HepG2 (cell line): ENCODE measurements around the gene TMEM50B. TPM values are rescaled to one million over a fixed set of nuclear protein-coding genes. Genes with fewer than 3 reads are reported as not detected.
A peak's percentile ranks its signal among the peaks of the same experiment; 100 is the strongest.

Experiments used
- AGO1 ChIP-seq: fragments of 200-400 bp; formaldehyde crosslinking; IDR thresholded peaks from 2 replicates; pipeline ENCODE4 v1.6.1; 2017; ENCODE audit warnings: mild to moderate bottlenecking, low read depth, low read length, moderate library complexity; ENCODE audit not compliant: poor library complexity, severe bottlenecking
- ATF7-NPFF ChIP-seq: sonication (generic); formaldehyde crosslinking; IDR thresholded peaks from 2 replicates; pipeline ENCODE4 v1.8.1; 2023; ENCODE audit warnings: mild to moderate bottlenecking, low read depth, missing genetic modification reagents, moderate library complexity
- DNMT1 ChIP-seq: sonication (generic); formaldehyde crosslinking; IDR thresholded peaks from 2 replicates; pipeline ENCODE4 v1.5.1; 2020; ENCODE audit warnings: mild to moderate bottlenecking, missing genetic modification reagents
- EZH2 ChIP-seq: conservative IDR thresholded peaks from 2 replicates; pipeline ENCODE4 v1.6.1; 2012; ENCODE audit warnings: mild to moderate bottlenecking, low read depth, low read length, moderate library complexity
- KDM6A ChIP-seq: IDR thresholded peaks from 2 replicates; pipeline ENCODE4 v1.6.1; 2016; ENCODE audit warnings: low read depth
- KLF12 ChIP-seq: sonication (generic); formaldehyde crosslinking; IDR thresholded peaks from 2 replicates; pipeline ENCODE4 v1.4.0; 2020; ENCODE audit warnings: missing genetic modification reagents, borderline replicate concordance
- KLF9 ChIP-seq: IDR thresholded peaks from 2 replicates; pipeline ENCODE4 v1.6.1; 2016; ENCODE audit warnings: low read depth
- NFE2 ChIP-seq: sonication (generic); formaldehyde crosslinking; IDR thresholded peaks from 2 replicates; pipeline ENCODE4 v1.4.0; 2020; ENCODE audit warnings: missing genetic modification reagents
- NR1H2 ChIP-seq: sonication (generic); formaldehyde crosslinking; IDR thresholded peaks from 2 replicates; pipeline ENCODE4 v1.8.1; 2022; ENCODE audit warnings: low read depth, missing genetic modification reagents, borderline replicate concordance
- PAWR ChIP-seq: sonication (generic); formaldehyde crosslinking; IDR thresholded peaks from 2 replicates; pipeline ENCODE4 v1.4.0; 2020; ENCODE audit warnings: missing genetic modification reagents, mild to moderate bottlenecking, borderline replicate concordance
- PITX1 ChIP-seq: sonication (generic); formaldehyde crosslinking; IDR thresholded peaks from 2 replicates; pipeline ENCODE4 v1.5.1; 2020; ENCODE audit warnings: mild to moderate bottlenecking, missing genetic modification reagents
- PLRG1 ChIP-seq: fragments of 450-650 bp; conservative IDR thresholded peaks from 2 replicates; pipeline ENCODE4 v1.6.1; 2016
- SIN3A ChIP-seq: IDR thresholded peaks from 2 replicates; pipeline ENCODE4 v1.6.1; 2011; ENCODE audit warnings: low read depth, mild to moderate bottlenecking, control low read depth, low read length, borderline replicate concordance
- SIX4 ChIP-seq: sonication (generic); formaldehyde crosslinking; IDR thresholded peaks from 2 replicates; pipeline ENCODE4 v1.4.0; 2020; ENCODE audit warnings: missing genetic modification reagents
- SMAD1 ChIP-seq: sonication (generic); formaldehyde crosslinking; IDR thresholded peaks from 2 replicates; pipeline ENCODE4 v1.4.0; 2020; ENCODE audit warnings: missing genetic modification reagents, low read depth, mild to moderate bottlenecking, borderline replicate concordance
- ZFP1 ChIP-seq: IDR thresholded peaks from 2 replicates; pipeline ENCODE4 v1.6.1; 2016
- ZFP37 ChIP-seq: sonication (generic); formaldehyde crosslinking; IDR thresholded peaks from 2 replicates; pipeline ENCODE4 v1.4.0; 2020; ENCODE audit warnings: missing genetic modification reagents, borderline replicate concordance
- ZFY ChIP-seq: sonication (generic); formaldehyde crosslinking; IDR thresholded peaks from 2 replicates; pipeline ENCODE4 v1.4.0; 2020; ENCODE audit warnings: missing genetic modification reagents
- ZNF232 ChIP-seq: sonication (generic); formaldehyde crosslinking; IDR thresholded peaks from 2 replicates; pipeline ENCODE4 v1.4.0; 2020; ENCODE audit warnings: missing genetic modification reagents, borderline replicate concordance
- ZNF24 ChIP-seq: fragments of 450-650 bp; IDR thresholded peaks from 2 replicates; pipeline ENCODE4 v1.6.1; 2017; ENCODE audit warnings: antibody characterized with exemption, mild to moderate bottlenecking
- ZNF331 ChIP-seq: sonication (generic); formaldehyde crosslinking; IDR thresholded peaks from 2 replicates; pipeline ENCODE4 v1.4.0; 2020; ENCODE audit warnings: missing genetic modification reagents
- ZNF451 ChIP-seq: sonication (generic); formaldehyde crosslinking; IDR thresholded peaks from 2 replicates; pipeline ENCODE4 v1.5.0; 2020; ENCODE audit warnings: mild to moderate bottlenecking, missing genetic modification reagents
- polyA plus RNA-seq, 8 experiments: library from polyadenylated mRNA; depleted of rRNA in 3 of 8; stranded (reverse) in 7 of 8; unstranded in 1 of 8; fragments of >200 nt; fragmentation: Illumina TruSeq in 4 of 8; extraction: Trizol in 4 of 8; gene quantifications; 2 replicates each; pipeline versions ENCODE4 v1.2.1 to v1.2.3, GENCODE V29; 2011 to 2016; ENCODE audit warnings: low read depth in 4 of 8, missing spikeins in 1 of 8, mixed read lengths in 1 of 8; ENCODE audit not compliant: insufficient read depth in 1 of 8
- total RNA-seq, 5 experiments: library from RNA; depleted of rRNA; stranded (reverse); fragments of >200 nt; fragmentation: Illumina TruSeq; extraction: Trizol; gene quantifications; 2 replicates each; pipeline ENCODE4 v1.2.3, GENCODE V29; 2016; ENCODE audit warnings: low read depth in 1 of 5
- TF ChIP-seq, protein P1 (sequence below): sonication (generic); formaldehyde crosslinking; IDR thresholded peaks from 2 replicates; pipeline ENCODE4 v1.8.0; 2022; ENCODE audit warnings: mild to moderate bottlenecking, missing genetic modification reagents, moderate library complexity
- TF ChIP-seq, protein P2 (sequence below): sonication (generic); formaldehyde crosslinking; IDR thresholded peaks from 2 replicates; pipeline ENCODE4 v1.4.0; 2020; ENCODE audit warnings: missing genetic modification reagents
- TF ChIP-seq, protein P3 (sequence below): sonication (generic); formaldehyde crosslinking; IDR thresholded peaks from 2 replicates; pipeline ENCODE4 v1.4.0; 2020; ENCODE audit warnings: missing genetic modification reagents

Gene TMEM50B
- total and polyA plus RNA-seq, 2 of the 13 experiments (the other 11 are each of a cell fraction or from before 2014, with no cell fraction given): 29.9 to 46.3 TPM

DNA sequence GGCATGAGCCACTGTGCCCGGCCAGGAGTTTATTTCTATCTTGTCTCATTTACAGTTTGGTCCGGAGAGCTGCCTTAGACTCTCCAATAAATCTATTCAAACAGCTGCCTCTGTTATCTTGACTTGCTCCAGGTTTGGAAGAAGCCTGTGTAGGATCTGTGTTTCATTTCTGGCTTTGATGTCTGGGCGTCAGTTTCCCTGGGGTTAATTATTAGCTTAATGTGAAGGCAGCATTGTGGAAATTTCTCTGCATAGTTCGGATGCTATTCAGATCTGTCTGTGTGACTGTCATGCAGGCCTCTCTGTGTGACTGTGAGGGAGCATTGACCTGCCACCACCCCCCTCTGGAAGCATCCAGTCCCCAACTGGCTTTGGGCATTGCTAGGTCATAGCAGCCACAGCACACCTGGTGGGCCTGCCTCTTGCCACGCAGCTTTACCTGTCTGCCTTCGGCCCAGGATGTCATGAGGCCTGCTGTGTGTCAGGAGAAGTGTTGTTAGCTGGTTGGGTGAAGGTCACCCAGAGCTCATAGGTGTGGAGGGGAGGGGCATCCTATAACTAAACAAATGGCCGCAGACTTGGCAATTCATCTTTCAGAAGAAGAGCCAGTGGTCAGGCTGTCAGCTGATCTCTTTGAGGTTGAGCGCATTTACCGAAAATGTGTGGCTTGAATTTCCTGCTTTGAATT, 66.8 kb downstream of the TMEM50B start (continued):
- TF ChIP-seq NFE2: no peak
- no peak for TF ChIP-seq KLF12
- peak; percentile 18; the same call in 1 of the 2 replicates for TF ChIP-seq SIX4 (CRISPR knock-in tag)
- no peak; the same call in 1 of the 2 replicates for TF ChIP-seq ZNF232 (CRISPR knock-in tag)
- TF ChIP-seq ZNF331: no peak; the same call in 1 of the 2 replicates
- TF ChIP-seq DNMT1 (CRISPR knock-in tag): no peak
- no peak for TF ChIP-seq ATF7-NPFF
- peak; percentile 73; the same call in 1 of the 2 replicates for TF ChIP-seq SIN3A
- TF ChIP-seq, protein P1, sequence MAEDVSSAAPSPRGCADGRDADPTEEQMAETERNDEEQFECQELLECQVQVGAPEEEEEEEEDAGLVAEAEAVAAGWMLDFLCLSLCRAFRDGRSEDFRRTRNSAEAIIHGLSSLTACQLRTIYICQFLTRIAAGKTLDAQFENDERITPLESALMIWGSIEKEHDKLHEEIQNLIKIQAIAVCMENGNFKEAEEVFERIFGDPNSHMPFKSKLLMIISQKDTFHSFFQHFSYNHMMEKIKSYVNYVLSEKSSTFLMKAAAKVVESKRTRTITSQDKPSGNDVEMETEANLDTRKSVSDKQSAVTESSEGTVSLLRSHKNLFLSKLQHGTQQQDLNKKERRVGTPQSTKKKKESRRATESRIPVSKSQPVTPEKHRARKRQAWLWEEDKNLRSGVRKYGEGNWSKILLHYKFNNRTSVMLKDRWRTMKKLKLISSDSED (CRISPR knock-in tag): no peak
- no peak for TF ChIP-seq ZFP1
- 0 out of 2 replicates have a peak, but pooled peaks have one; percentile 28 for TF ChIP-seq ZNF451 (CRISPR knock-in tag)
- TF ChIP-seq KDM6A (CRISPR knock-in tag): peak; percentile 32; the same call in 1 of the 2 replicates
- no peak for TF ChIP-seq EZH2
- TF ChIP-seq ZNF24: no peak
- TF ChIP-seq, protein P2, sequence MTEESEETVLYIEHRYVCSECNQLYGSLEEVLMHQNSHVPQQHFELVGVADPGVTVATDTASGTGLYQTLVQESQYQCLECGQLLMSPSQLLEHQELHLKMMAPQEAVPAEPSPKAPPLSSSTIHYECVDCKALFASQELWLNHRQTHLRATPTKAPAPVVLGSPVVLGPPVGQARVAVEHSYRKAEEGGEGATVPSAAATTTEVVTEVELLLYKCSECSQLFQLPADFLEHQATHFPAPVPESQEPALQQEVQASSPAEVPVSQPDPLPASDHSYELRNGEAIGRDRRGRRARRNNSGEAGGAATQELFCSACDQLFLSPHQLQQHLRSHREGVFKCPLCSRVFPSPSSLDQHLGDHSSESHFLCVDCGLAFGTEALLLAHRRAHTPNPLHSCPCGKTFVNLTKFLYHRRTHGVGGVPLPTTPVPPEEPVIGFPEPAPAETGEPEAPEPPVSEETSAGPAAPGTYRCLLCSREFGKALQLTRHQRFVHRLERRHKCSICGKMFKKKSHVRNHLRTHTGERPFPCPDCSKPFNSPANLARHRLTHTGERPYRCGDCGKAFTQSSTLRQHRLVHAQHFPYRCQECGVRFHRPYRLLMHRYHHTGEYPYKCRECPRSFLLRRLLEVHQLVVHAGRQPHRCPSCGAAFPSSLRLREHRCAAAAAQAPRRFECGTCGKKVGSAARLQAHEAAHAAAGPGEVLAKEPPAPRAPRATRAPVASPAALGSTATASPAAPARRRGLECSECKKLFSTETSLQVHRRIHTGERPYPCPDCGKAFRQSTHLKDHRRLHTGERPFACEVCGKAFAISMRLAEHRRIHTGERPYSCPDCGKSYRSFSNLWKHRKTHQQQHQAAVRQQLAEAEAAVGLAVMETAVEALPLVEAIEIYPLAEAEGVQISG: peak; percentile 50
- TF ChIP-seq ZFP37 (CRISPR knock-in tag): no peak
- TF ChIP-seq SMAD1: no peak; the same call in 1 of the 2 replicates
- TF ChIP-seq, protein P3, sequence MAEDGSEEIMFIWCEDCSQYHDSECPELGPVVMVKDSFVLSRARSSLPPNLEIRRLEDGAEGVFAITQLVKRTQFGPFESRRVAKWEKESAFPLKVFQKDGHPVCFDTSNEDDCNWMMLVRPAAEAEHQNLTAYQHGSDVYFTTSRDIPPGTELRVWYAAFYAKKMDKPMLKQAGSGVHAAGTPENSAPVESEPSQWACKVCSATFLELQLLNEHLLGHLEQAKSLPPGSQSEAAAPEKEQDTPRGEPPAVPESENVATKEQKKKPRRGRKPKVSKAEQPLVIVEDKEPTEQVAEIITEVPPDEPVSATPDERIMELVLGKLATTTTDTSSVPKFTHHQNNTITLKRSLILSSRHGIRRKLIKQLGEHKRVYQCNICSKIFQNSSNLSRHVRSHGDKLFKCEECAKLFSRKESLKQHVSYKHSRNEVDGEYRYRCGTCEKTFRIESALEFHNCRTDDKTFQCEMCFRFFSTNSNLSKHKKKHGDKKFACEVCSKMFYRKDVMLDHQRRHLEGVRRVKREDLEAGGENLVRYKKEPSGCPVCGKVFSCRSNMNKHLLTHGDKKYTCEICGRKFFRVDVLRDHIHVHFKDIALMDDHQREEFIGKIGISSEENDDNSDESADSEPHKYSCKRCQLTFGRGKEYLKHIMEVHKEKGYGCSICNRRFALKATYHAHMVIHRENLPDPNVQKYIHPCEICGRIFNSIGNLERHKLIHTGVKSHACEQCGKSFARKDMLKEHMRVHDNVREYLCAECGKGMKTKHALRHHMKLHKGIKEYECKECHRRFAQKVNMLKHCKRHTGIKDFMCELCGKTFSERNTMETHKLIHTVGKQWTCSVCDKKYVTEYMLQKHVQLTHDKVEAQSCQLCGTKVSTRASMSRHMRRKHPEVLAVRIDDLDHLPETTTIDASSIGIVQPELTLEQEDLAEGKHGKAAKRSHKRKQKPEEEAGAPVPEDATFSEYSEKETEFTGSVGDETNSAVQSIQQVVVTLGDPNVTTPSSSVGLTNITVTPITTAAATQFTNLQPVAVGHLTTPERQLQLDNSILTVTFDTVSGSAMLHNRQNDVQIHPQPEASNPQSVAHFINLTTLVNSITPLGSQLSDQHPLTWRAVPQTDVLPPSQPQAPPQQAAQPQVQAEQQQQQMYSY (CRISPR knock-in tag): no peak
- TF ChIP-seq PAWR (CRISPR knock-in tag): no peak
- TF ChIP-seq ZFY (CRISPR knock-in tag): peak; percentile 82
- TF ChIP-seq KLF9: no peak
- TF ChIP-seq AGO1: no peak
- TF ChIP-seq PITX1 (CRISPR knock-in tag): peak; percentile 65; the same call in 1 of the 2 replicates
- TF ChIP-seq NR1H2: no peak
- TF ChIP-seq PLRG1: no peak
